Lung (tissue), 12 donors: Measurements from ENCODE around the gene MSH3. TPM values are rescaled to one million over a fixed set of nuclear protein-coding genes. Genes with fewer than 3 reads are reported as not detected.

ENCODE experiments used
- ATAC-seq: fragments of 200-7000 bp; cut with Tn5 transposase; one replicate; pipeline ENCODE4 v1.9.1; 2020; ENCODE audit warnings: moderate number of reproducible peaks; ENCODE audit not compliant: insufficient read depth, low FRiP score
- DNase-seq, 3 donors: peaks; one replicate each; pipeline ENCODE4 v3.0.0-alpha.2; 2013 to 2017
- H3K27ac ChIP-seq, 2 donors: one replicate each; pipeline ENCODE4 v1.5.1; 2013; ENCODE audit warnings: mild to moderate bottlenecking in 2 of 2, moderate library complexity in 2 of 2, control low read depth in 1 of 2, inconsistent platforms in 1 of 2, low read depth in 1 of 2, low read length in 1 of 2
- H3K27me3 ChIP-seq, 3 donors: one replicate each; pipeline ENCODE4 v1.5.1; 2013; ENCODE audit warnings: low read length in 2 of 3; ENCODE audit not compliant: control insufficient read depth in 3 of 3, insufficient read depth in 3 of 3
- H3K36me3 ChIP-seq, 4 donors: one replicate each; pipeline ENCODE4 v1.5.1; 2013; ENCODE audit warnings: low read length in 4 of 4, mild to moderate bottlenecking in 1 of 4, moderate library complexity in 1 of 4; ENCODE audit not compliant: control insufficient read depth in 4 of 4, insufficient read depth in 4 of 4
- H3K4me1 ChIP-seq, 5 donors: one replicate each; pipeline ENCODE4 v1.5.1; 2013; ENCODE audit warnings: low read length in 5 of 5, mild to moderate bottlenecking in 2 of 5, moderate library complexity in 1 of 5; ENCODE audit not compliant: control insufficient read depth in 5 of 5, insufficient read depth in 5 of 5
- H3K4me3 ChIP-seq: one replicate; pipeline ENCODE4 v1.5.1; 2013; ENCODE audit warnings: mild to moderate bottlenecking, control low read depth, moderate library complexity
- H3K9ac ChIP-seq, 2 donors: one replicate each; pipeline ENCODE4 v1.5.1; 2013; ENCODE audit warnings: low read length in 2 of 2, control low read depth in 1 of 2; ENCODE audit not compliant: insufficient read depth in 1 of 2
- H3K9me3 ChIP-seq, 4 donors: one replicate each; pipeline ENCODE4 v1.5.1; 2013; ENCODE audit warnings: low read length in 3 of 4, mild to moderate bottlenecking in 1 of 4, moderate library complexity in 1 of 4; ENCODE audit not compliant: control insufficient read depth in 4 of 4, insufficient read depth in 3 of 4
- CTCF ChIP-seq: IDR thresholded peaks from 2 replicates; pipeline ENCODE4 v1.5.1; 2012; ENCODE audit warnings: mild to moderate bottlenecking; ENCODE audit errors: control extremely low read depth, extremely low read depth
- WGBS, 2 donors: extraction: QIAGEN DNeasy Blood & Tissue Kit; methylation state at CpG; one replicate each; pipeline ENCODE4 v1.1.7; 2013; 5-methylcytosine and 5-hydroxymethylcytosine counted together
- polyA plus RNA-seq, 2 donors: library from polyadenylated mRNA; stranded (reverse); fragments of 200-250 nt; gene quantifications; one replicate each; pipeline ENCODE4 v1.2.1, GENCODE V29; 2013
- total RNA-seq, 2 donors: library from RNA; depleted of rRNA in 1 of 2; stranded (reverse); fragments of >200 nt in 1 of 2; gene quantifications; one replicate each; pipeline ENCODE4 v1.2.1, GENCODE V29; 2014 to 2021
- donor health status: control.
- donor health status: control.
- donor health status: Bipolar disorder and iron deficiency.
- donor health status: healthy.
- donor health status: DM: yes; HTN: yes; CAD: no.

Gene MSH3
- total and polyA plus RNA-seq, 4 donors = 2.8 to 29.0 (median 9.6) TPM

- Histone ChIP-seq H3K36me3 (peaks cover 17 to 33% (median 18%) of the 10 kb centered on the region in 4 donors), H3K27me3 (no peaks in the 10 kb centered on the region), H3K4me1 (peaks cover 0 to 3% (median 0%) of the 10 kb centered on the region in 5 donors), H3K27ac (peak overlapping the region in 1 of 2 donors; percentile 59), H3K4me3 (no peak overlapping the region), H3K9me3 (no peaks in the 10 kb centered on the region), H3K9ac (no peak overlapping the region)
- ATAC-seq = peak; percentile 78
- 82 to 87% methylated on average over 16 of the region's 16 CpGs for WGBS, 2 donors
- no peak for DNase-seq
- TF ChIP-seq CTCF = no peak
These were observed 13.8 kb downstream of the MSH3 start for GRCh38 chr5:80668016-80668969.

GRCh38 chr5:80672140-80672736, 17.8 kb downstream of the MSH3 start:
- peaks cover 7 to 37% (median 13%) of the 10 kb centered on the region in 4 donors for H3K36me3 ChIP-seq
- H3K9me3 ChIP-seq = no peaks in the 10 kb centered on the region

DNA sequence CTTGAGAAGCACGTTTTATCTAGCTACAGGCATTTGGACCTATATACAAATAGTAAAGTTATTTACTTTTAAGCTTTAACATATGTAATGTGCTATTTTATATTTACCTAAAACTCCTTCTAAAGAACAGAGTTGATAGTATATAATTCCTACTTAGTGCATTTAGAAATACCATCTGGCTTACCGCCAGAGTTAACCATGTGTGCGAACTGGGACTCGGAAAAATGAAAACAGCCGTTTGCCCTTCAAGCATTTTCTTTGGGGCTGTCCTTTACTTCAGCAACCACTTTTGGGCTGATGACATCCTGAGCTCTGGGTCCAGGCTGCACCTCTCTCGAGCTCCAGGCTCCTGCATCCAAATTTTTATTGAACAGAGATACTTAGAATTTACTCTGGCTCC, 22.3 kb downstream of the MSH3 start:
- Histone ChIP-seq H3K9ac (no peak overlapping the region), H3K36me3 (peaks cover 5 to 48% (median 14%) of the 10 kb centered on the region in 4 donors), H3K4me3 (no peak overlapping the region), H3K9me3 (no peaks in the 10 kb centered on the region), H3K27ac (no peak overlapping the region), H3K4me1 (no peaks in the 10 kb centered on the region), H3K27me3 (no peaks in the 10 kb centered on the region)
- ATAC-seq (no peak), DNase-seq (peak in 2 of 3 donors; percentile 37 to 53)
- TF ChIP-seq CTCF = no peak
- 80 to 82% methylated on average over 6 of the region's 6 CpGs for WGBS, 2 donors

More at GRCh38 chr5:80672140-80672736, 17.8 kb downstream of the MSH3 start:
- H3K27me3 ChIP-seq = no peaks in the 10 kb centered on the region
- ATAC-seq (no peak), DNase-seq (peak; percentile 69 to 80 (median 78))
- TF ChIP-seq CTCF = peak; percentile 51
- 32 to 41% methylated on average over 7 of the region's 7 CpGs for WGBS, 2 donors
- no peak overlapping the region for H3K4me3 ChIP-seq
- H3K27ac ChIP-seq = no peak overlapping the region
- H3K4me1 ChIP-seq = peaks cover 0 to 3% (median 0%) of the 10 kb centered on the region in 5 donors
- no peak overlapping the region for H3K9ac ChIP-seq
